Mononuclear cell (primary cell): ENCODE results near the gene ACTBL2. TPM values are rescaled to one million over a fixed set of nuclear protein-coding genes. Genes with fewer than 3 reads are reported as not detected.
"Not testable (repeated sequence)": the region's sequence is repeated elsewhere in the genome, so short reads cannot be mapped to it uniquely, and the experiment has no call there.

ENCODE experiments used
- H3K27me3 ChIP-seq: 2 replicates; pipeline ENCODE4 v1.6.0; 2011; ENCODE audit warnings: low read length, control low read depth; ENCODE audit not compliant: insufficient read depth
- H3K4me1 ChIP-seq: 2 replicates; pipeline ENCODE4 v1.5.1; 2011; ENCODE audit warnings: mild to moderate bottlenecking, low read length, control low read depth; ENCODE audit not compliant: insufficient read depth
- H3K4me3 ChIP-seq: 2 replicates; pipeline ENCODE4 v1.5.1; 2011; ENCODE audit warnings: mild to moderate bottlenecking, low read length, moderate library complexity
- H3K9me3 ChIP-seq: 2 replicates; pipeline ENCODE4 v1.5.1; 2011; ENCODE audit warnings: low read depth, mild to moderate bottlenecking, control low read depth, low read length
- total RNA-seq: library from RNA; depleted of rRNA; stranded (reverse); fragments of >200 nt; gene quantifications from one replicate; pipeline ENCODE4 v1.2.3, GENCODE V29; 2012

Gene ACTBL2
- total RNA-seq = not detected

- no peak within 1 kb of the TSS for H3K4me3 ChIP-seq
- H3K4me1 ChIP-seq = no peaks in the 10 kb centered on the region
- no peaks in the 10 kb centered on the region for H3K9me3 ChIP-seq
- no peaks in the 10 kb centered on the region for H3K27me3 ChIP-seq
Measured at GRCh38 chr5:57482671-57483106, at the start of gene ACTBL2. ACTBL2 (minus strand) TSS chr5:57482811; CDS start chr5:57482707, 104 bp downstream.

GRCh38 chr5:57531333-57531732 is 48.7 kb upstream of the ACTBL2 start:
- no peaks in the 10 kb centered on the region for H3K9me3 ChIP-seq
- no peaks in the 10 kb centered on the region for H3K27me3 ChIP-seq
- H3K4me3 ChIP-seq = no peak overlapping the region
- no peaks in the 10 kb centered on the region for H3K4me1 ChIP-seq

GRCh38 chr5:57529864-57530263 is 47.3 kb upstream of the ACTBL2 start:
- Histone ChIP-seq H3K27me3 (no peaks in the 10 kb centered on the region), H3K4me1 (no peaks in the 10 kb centered on the region), H3K9me3 (no peaks in the 10 kb centered on the region), H3K4me3 (no peak overlapping the region)

- Histone ChIP-seq H3K4me1 (no peaks in the 10 kb centered on the region), H3K4me3 (no peak overlapping the region), H3K27me3 (no peaks in the 10 kb centered on the region), H3K9me3 (no peaks in the 10 kb centered on the region)
Measured at GRCh38 chr5:57527870-57528269, 45.3 kb upstream of the ACTBL2 start.

GRCh38 chr5:57524348-57525060 is 41.9 kb upstream of the ACTBL2 start:
- Histone ChIP-seq H3K27me3 (no peaks in the 10 kb centered on the region), H3K4me1 (no peaks in the 10 kb centered on the region), H3K9me3 (no peaks in the 10 kb centered on the region), H3K4me3 (no peak overlapping the region)

- not testable (repeated sequence) for H3K4me1 ChIP-seq, H3K9me3 ChIP-seq
Measured at GRCh38 chr5:57522477-57522876, 39.9 kb upstream of the ACTBL2 start.

GRCh38 chr5:57518415-57518814 is 35.8 kb upstream of the ACTBL2 start:
- H3K4me1 ChIP-seq, H3K9me3 ChIP-seq, H3K27me3 ChIP-seq, H3K4me3 ChIP-seq: not testable (repeated sequence)

More at GRCh38 chr5:57522477-57522876, 39.9 kb upstream of the ACTBL2 start:
- not testable (repeated sequence) for H3K4me3 ChIP-seq, H3K27me3 ChIP-seq

GRCh38 chr5:57517250-57517649 is 34.6 kb upstream of the ACTBL2 start:
- H3K4me1 ChIP-seq = no peaks in the 10 kb centered on the region
- no peaks in the 10 kb centered on the region for H3K27me3 ChIP-seq
- H3K4me3 ChIP-seq = no peak overlapping the region
- H3K9me3 ChIP-seq = no peaks in the 10 kb centered on the region

GRCh38 chr5:57513785-57514184 is 31.2 kb upstream of the ACTBL2 start:
- Histone ChIP-seq H3K4me1 (no peaks in the 10 kb centered on the region), H3K4me3 (no peak overlapping the region), H3K27me3 (peaks cover 2% of the 10 kb centered on the region), H3K9me3 (no peaks in the 10 kb centered on the region)

GRCh38 chr5:57511321-57511720 is 28.7 kb upstream of the ACTBL2 start:
- peaks cover 2% of the 10 kb centered on the region for H3K27me3 ChIP-seq
- no peaks in the 10 kb centered on the region for H3K9me3 ChIP-seq
- no peaks in the 10 kb centered on the region for H3K4me1 ChIP-seq
- H3K4me3 ChIP-seq = no peak overlapping the region

GRCh38 chr5:57509501-57510260 is 27.1 kb upstream of the ACTBL2 start:
- H3K27me3 ChIP-seq = peaks cover 2% of the 10 kb centered on the region
- H3K4me1 ChIP-seq = no peaks in the 10 kb centered on the region
- H3K9me3 ChIP-seq = no peaks in the 10 kb centered on the region
- H3K4me3 ChIP-seq = no peak overlapping the region

- peaks cover 2% of the 10 kb centered on the region for H3K27me3 ChIP-seq
- H3K9me3 ChIP-seq = no peaks in the 10 kb centered on the region
- H3K4me3 ChIP-seq = no peak overlapping the region
- no peaks in the 10 kb centered on the region for H3K4me1 ChIP-seq
Measured at GRCh38 chr5:57508211-57508610, 25.6 kb upstream of the ACTBL2 start.

- Histone ChIP-seq H3K9me3 (no peaks in the 10 kb centered on the region), H3K4me1 (no peaks in the 10 kb centered on the region), H3K27me3 (no peaks in the 10 kb centered on the region), H3K4me3 (no peak overlapping the region)
Measured at GRCh38 chr5:57505272-57506200, 22.9 kb upstream of the ACTBL2 start.

- H3K27me3 ChIP-seq = no peaks in the 10 kb centered on the region
- H3K9me3 ChIP-seq = no peaks in the 10 kb centered on the region
- H3K4me1 ChIP-seq = no peaks in the 10 kb centered on the region
- H3K4me3 ChIP-seq = no peak overlapping the region
Measured at GRCh38 chr5:57504357-57504756, 21.7 kb upstream of the ACTBL2 start.

GRCh38 chr5:57503433-57503832 is 20.8 kb upstream of the ACTBL2 start:
- no peaks in the 10 kb centered on the region for H3K9me3 ChIP-seq
- no peaks in the 10 kb centered on the region for H3K27me3 ChIP-seq
- H3K4me1 ChIP-seq = no peaks in the 10 kb centered on the region

More at GRCh38 chr5:57503433-57503832, 20.8 kb upstream of the ACTBL2 start:
- no peak overlapping the region for H3K4me3 ChIP-seq
